Upper lobe of left lung (tissue), 6 donors: ENCODE measurements around the gene KRT76. TPM values are rescaled to one million over a fixed set of nuclear protein-coding genes. Genes with fewer than 3 reads are reported as not detected.

Experiments used
- ATAC-seq, 2 donors: fragments of 200-7000 bp; cut with Tn5 transposase; one replicate each; pipeline ENCODE4 v1.9.1; 2022; ENCODE audit warnings: mild to moderate bottlenecking in 2 of 2, moderate library complexity in 2 of 2; ENCODE audit not compliant: low FRiP score in 2 of 2
- DNase-seq, 2 donors: peaks; one replicate each; pipeline ENCODE4 v3.0.0-alpha.2; 2019 to 2020
- H3K27ac ChIP-seq, 4 donors: fragments of 200-600 bp; sonication (generic); one replicate each; pipeline ENCODE4 v1.5.1; 2016 to 2019
- H3K27me3 ChIP-seq, 4 donors: fragments of 200-600 bp; sonication (generic); one replicate each; pipeline ENCODE4 v1.5.1; 2017 to 2019
- H3K36me3 ChIP-seq, 4 donors: fragments of 200-600 bp; sonication (generic); one replicate each; pipeline ENCODE4 v1.5.1; 2016 to 2019
- H3K4me1 ChIP-seq, 4 donors: fragments of 200-600 bp; sonication (generic); one replicate each; pipeline ENCODE4 v1.5.1; 2018 to 2019
- H3K4me3 ChIP-seq, 4 donors: fragments of 200-600 bp; sonication (generic); one replicate each; pipeline ENCODE4 v1.5.1; 2017 to 2019; ENCODE audit warnings: mild to moderate bottlenecking in 2 of 4, moderate library complexity in 1 of 4
- H3K9me3 ChIP-seq, 4 donors: fragments of 200-600 bp; sonication (generic); one replicate each; pipeline ENCODE4 v1.5.1; 2018 to 2019
- EP300 ChIP-seq, 4 donors: sonication (generic); formaldehyde crosslinking; IDR thresholded peaks; one replicate each; pipeline ENCODE4 v1.5.1; 2017; ENCODE audit warnings: antibody characterized with exemption in 4 of 4, control low read depth in 2 of 4
- POLR2A ChIP-seq, 4 donors: fragments of 450-650 bp; IDR thresholded peaks; one replicate each; pipeline ENCODE4 v1.5.1; 2016 to 2017; ENCODE audit warnings: antibody characterized with exemption in 4 of 4, mild to moderate bottlenecking in 2 of 4
- POLR2AphosphoS5 ChIP-seq, 2 donors: sonication (generic); formaldehyde crosslinking; IDR thresholded peaks; one replicate each; pipeline ENCODE4 v1.5.1; 2017; ENCODE audit warnings: antibody characterized with exemption in 2 of 2
- WGBS, 2 donors: methylation state at CpG; one replicate each; pipeline ENCODE4 v1.1.5; 2017 to 2018; 5-methylcytosine and 5-hydroxymethylcytosine counted together
- total RNA-seq, 6 donors: library from RNA; depleted of rRNA in 4 of 6; stranded (reverse); fragments of >200 nt in 4 of 6; gene quantifications; one replicate each; pipeline versions ENCODE4 v1.1.0 to v1.2.1, GENCODE V29; 2016 to 2021
- TF ChIP-seq, protein P1 (sequence below), 6 experiments: fragments of 450-650 bp in 4 of 6; fragments of 200-600 bp in 2 of 6; sonication (generic) in 2 of 6; IDR thresholded peaks; one replicate each; pipeline ENCODE4 v1.5.1; 2016 to 2019; ENCODE audit warnings: antibody characterized with exemption in 6 of 6
- donor health status: DM: no; HTN: no; CAD: no; lungs with moderate emphysema.
- donor health status: DM: no; HTN: yes; CAD: no; lungs with severe emphysema.

KRT76 gene
- total RNA-seq, 6 donors from 2014 or later = not detected

DNA sequence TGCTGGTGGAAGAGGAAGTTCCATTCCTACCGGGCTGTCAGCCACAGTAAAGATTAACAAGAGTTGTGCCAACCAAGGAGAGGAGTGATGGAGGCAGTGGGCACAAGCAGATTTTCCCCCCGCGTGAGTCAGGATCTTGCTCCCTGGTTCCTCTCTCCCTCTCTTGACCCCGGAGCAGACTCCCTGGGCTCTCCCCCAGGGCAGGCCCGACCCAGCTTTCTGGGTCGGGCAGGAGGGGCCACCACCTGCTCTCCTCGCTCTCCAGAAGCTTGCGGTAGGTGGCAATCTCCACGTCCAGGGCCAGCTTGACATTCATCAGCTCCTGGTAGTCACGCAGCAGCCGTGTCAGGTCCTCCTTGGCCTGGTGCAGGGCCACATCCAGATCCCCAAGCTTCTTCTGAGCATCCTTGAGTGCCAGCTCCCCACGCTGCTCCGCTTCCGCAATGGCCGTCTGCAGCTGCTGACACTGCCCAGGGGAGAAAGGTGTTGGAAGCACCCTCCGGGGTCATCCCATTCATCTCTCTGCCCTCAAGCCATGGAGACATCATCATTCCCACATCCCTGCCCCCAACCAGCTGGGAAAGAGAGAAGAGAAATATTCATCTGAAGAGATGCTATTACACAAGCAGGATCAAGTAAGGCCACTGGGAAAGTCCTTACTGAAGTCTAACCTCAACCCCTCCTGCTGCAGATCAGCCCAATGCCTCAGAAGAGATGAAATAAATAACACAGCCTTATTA lies 45.8 kb upstream of the KRT76 start:
- ATAC-seq (no peak), DNase-seq (peak in 1 of 2 donors; percentile 46)
- WGBS, 2 donors = 74 to 76% methylated on average over 12 to 16 of the region's 16 CpGs
- Histone ChIP-seq H3K36me3 (no peaks in the 10 kb centered on the region), H3K4me1 (peaks cover 0 to 14% (median 2%) of the 10 kb centered on the region in 4 donors), H3K4me3 (no peak overlapping the region), H3K27me3 (no peaks in the 10 kb centered on the region), H3K9me3 (no peaks in the 10 kb centered on the region), H3K27ac (no peak overlapping the region)
- no peak for TF ChIP-seq POLR2AphosphoS5 (IDR thresholded peaks at IDR 0.05)
- TF ChIP-seq, protein P1, sequence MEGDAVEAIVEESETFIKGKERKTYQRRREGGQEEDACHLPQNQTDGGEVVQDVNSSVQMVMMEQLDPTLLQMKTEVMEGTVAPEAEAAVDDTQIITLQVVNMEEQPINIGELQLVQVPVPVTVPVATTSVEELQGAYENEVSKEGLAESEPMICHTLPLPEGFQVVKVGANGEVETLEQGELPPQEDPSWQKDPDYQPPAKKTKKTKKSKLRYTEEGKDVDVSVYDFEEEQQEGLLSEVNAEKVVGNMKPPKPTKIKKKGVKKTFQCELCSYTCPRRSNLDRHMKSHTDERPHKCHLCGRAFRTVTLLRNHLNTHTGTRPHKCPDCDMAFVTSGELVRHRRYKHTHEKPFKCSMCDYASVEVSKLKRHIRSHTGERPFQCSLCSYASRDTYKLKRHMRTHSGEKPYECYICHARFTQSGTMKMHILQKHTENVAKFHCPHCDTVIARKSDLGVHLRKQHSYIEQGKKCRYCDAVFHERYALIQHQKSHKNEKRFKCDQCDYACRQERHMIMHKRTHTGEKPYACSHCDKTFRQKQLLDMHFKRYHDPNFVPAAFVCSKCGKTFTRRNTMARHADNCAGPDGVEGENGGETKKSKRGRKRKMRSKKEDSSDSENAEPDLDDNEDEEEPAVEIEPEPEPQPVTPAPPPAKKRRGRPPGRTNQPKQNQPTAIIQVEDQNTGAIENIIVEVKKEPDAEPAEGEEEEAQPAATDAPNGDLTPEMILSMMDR (IDR thresholded peaks at IDR 0.05) = no peak
- no peak for TF ChIP-seq EP300 (IDR thresholded peaks at IDR 0.05)
- no peak for TF ChIP-seq POLR2A (IDR thresholded peaks at IDR 0.05)

- DNase-seq (no peak), ATAC-seq (no peak)
- Histone ChIP-seq H3K4me3 (no peak overlapping the region), H3K36me3 (no peaks in the 10 kb centered on the region), H3K4me1 (peaks cover 0 to 14% (median 2%) of the 10 kb centered on the region in 4 donors), H3K27me3 (no peaks in the 10 kb centered on the region), H3K27ac (no peak overlapping the region), H3K9me3 (no peaks in the 10 kb centered on the region)
- TF ChIP-seq POLR2AphosphoS5 (IDR thresholded peaks at IDR 0.05) = no peak
- WGBS, 2 donors = 78 to 86% methylated on average over 5 to 10 of the region's 10 CpGs
These were observed 44.9 kb upstream of the KRT76 start for GRCh38 chr12:52821826-52822660.

DNA sequence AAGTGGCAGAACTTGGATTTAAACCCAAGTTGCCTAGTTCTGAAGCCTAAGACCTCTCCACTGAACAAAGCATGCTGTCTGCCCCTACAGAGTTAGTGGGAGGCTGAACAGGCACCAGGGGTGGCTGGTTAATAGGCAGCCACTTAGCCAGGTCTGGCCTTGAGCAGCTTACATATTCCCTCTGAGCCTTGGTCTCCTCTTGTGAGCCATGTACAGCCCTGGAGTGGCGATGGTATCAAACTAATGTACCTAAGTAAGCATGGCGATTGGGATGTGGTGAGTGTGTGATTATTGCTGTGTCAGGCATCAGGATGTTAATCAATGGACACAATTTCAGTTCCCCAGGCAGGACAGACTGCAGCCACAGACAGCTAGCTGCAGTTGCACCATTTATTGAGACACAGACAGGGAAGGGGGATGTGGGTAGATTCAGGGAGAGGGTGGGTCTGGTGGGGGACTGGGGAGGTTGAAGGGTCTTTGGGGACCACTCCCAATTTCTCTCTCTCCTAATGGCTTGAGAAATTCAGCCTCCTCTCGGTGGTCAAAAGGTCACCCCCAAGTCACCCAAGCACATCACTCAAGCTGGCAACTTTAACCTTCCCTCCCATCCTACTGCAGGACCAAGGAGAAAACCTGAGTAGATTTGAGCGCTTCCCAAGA lies 44.1 kb upstream of the KRT76 start:
- H3K36me3 ChIP-seq = no peaks in the 10 kb centered on the region
- H3K4me3 ChIP-seq = no peak overlapping the region
- DNase-seq (no peak), ATAC-seq (no peak)
- H3K9me3 ChIP-seq = no peaks in the 10 kb centered on the region
- 67 to 80% methylated on average over 3 to 4 of the region's 4 CpGs for WGBS, 2 donors
- H3K27ac ChIP-seq = no peak overlapping the region
- no peaks in the 10 kb centered on the region for H3K27me3 ChIP-seq
- no peak for TF ChIP-seq POLR2A (IDR thresholded peaks at IDR 0.05)
- TF ChIP-seq, protein P1 (IDR thresholded peaks at IDR 0.05) = no peak
- no peak for TF ChIP-seq POLR2AphosphoS5 (IDR thresholded peaks at IDR 0.05)
- TF ChIP-seq EP300 (IDR thresholded peaks at IDR 0.05) = no peak
- H3K4me1 ChIP-seq = peaks cover 0 to 14% (median 2%) of the 10 kb centered on the region in 4 donors

DNA sequence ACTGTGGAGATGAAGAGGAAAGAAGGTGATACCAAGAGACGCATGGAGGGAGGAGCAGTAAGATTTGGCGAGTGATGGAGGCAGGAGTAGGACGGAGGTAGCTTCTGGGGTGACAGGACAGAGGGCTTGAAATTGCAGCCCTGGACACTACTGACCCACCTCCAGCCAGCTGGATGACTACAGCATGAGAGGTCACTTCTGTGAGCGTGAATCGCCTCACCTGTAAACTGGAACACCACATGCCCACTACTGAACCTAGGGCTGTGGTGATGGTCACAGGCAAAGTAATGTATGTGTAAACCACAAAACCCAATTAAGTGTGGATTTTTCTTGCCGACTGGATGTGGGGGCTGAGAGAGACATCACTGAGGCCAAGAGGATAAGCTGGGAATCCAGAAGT lies 43.4 kb upstream of the KRT76 start:
- H3K27ac ChIP-seq = no peak overlapping the region
- peaks cover 0 to 19% (median 7%) of the 10 kb centered on the region in 4 donors for H3K4me1 ChIP-seq
- no peak for DNase-seq
- no peak for ATAC-seq
- no peaks in the 10 kb centered on the region for H3K36me3 ChIP-seq
- no peak overlapping the region for H3K4me3 ChIP-seq
- H3K27me3 ChIP-seq = no peaks in the 10 kb centered on the region
- H3K9me3 ChIP-seq = no peaks in the 10 kb centered on the region
- WGBS, 2 donors = 87 to 91% methylated on average over 6 of the region's 6 CpGs
- TF ChIP-seq POLR2AphosphoS5 (IDR thresholded peaks at IDR 0.05) (no peak), EP300 (IDR thresholded peaks at IDR 0.05) (no peak)
- TF ChIP-seq, protein P1 (IDR thresholded peaks at IDR 0.05) = no peak
